CD4-positive, alpha-beta T cell (primary cell): ENCODE data around the gene MEST. TPM values are rescaled to one million over a fixed set of nuclear protein-coding genes. Genes with fewer than 3 reads are reported as not detected.

Source experiments
- ATAC-seq: fragments of 200-7000 bp; cut with Tn5 transposase; one replicate; pipeline ENCODE4 v1.10.0; 2022; ENCODE audit warnings: mild to moderate bottlenecking; ENCODE audit not compliant: poor library complexity
- CTCF ChIA-PET: fragments of 350-600 bp; sonication (Branson Sonifier 250); formaldehyde crosslinking; loops from one replicate; lab custom pipeline; 2021; ENCODE audit warnings: antibody characterized with exemption, inconsistent platforms; lab: Charles Lee
- POLR2A ChIA-PET: fragments of 350-600 bp; sonication (Branson Sonifier 250); formaldehyde crosslinking; loops from one replicate; lab custom pipeline; 2021; ENCODE audit warnings: antibody characterized with exemption, inconsistent platforms; lab: Charles Lee
- DNase-seq, 14 experiments: peaks; one replicate each; pipeline ENCODE4 v3.0.0-alpha.2; 2013 to 2020; ENCODE audit warnings: mixed read lengths in 2 of 14
- H3K27ac ChIP-seq, 2 donors: one replicate each; pipeline versions ENCODE4 v1.5.1 to v1.7.0; 2013; ENCODE audit warnings: low read length in 2 of 2, low read depth in 1 of 2, mild to moderate bottlenecking in 1 of 2
- H3K27me3 ChIP-seq, 2 experiments: 1 replicate in 1 of 2; 2 replicates in 1 of 2; pipeline versions ENCODE4 v1.6.1 to v1.7.0; 2013; ENCODE audit warnings: low read length in 2 of 2, control low read depth in 1 of 2, mild to moderate bottlenecking in 1 of 2, moderate library complexity in 1 of 2; ENCODE audit not compliant: insufficient read depth in 2 of 2, control insufficient read depth in 1 of 2
- H3K36me3 ChIP-seq: one replicate; pipeline ENCODE4 v1.6.1; 2013; ENCODE audit warnings: low read length, control low read depth; ENCODE audit not compliant: insufficient read depth
- H3K4me1 ChIP-seq: one replicate; pipeline ENCODE4 v1.6.1; 2013; ENCODE audit warnings: low read length, control low read depth; ENCODE audit not compliant: insufficient read depth
- H3K4me3 ChIP-seq: one replicate; pipeline ENCODE4 v1.5.1; 2013; ENCODE audit warnings: mild to moderate bottlenecking, low read length, moderate library complexity
- H3K9me3 ChIP-seq, 2 experiments: 1 replicate in 1 of 2; 2 replicates in 1 of 2; pipeline versions ENCODE4 v1.6.1 to v1.7.0; 2013; ENCODE audit warnings: low read length in 2 of 2, mild to moderate bottlenecking in 2 of 2, control low read depth in 1 of 2, moderate library complexity in 1 of 2; ENCODE audit not compliant: control insufficient read depth in 1 of 2, insufficient read depth in 1 of 2
- H3K27ac Mint-ChIP-seq: one replicate; pipeline ENCODE4 v1.8.0; 2020; ENCODE audit warnings: mixed read lengths
- H3K27me3 Mint-ChIP-seq: one replicate; pipeline ENCODE4 v1.8.0; 2021; ENCODE audit warnings: mixed read lengths
- H3K36me3 Mint-ChIP-seq: one replicate; pipeline ENCODE4 v1.8.0; 2021; ENCODE audit warnings: low read depth, mixed read lengths
- H3K4me1 Mint-ChIP-seq: one replicate; pipeline ENCODE4 v1.8.0; 2021; ENCODE audit warnings: low read depth, mixed read lengths
- H3K4me3 Mint-ChIP-seq: one replicate; pipeline ENCODE4 v1.8.0; 2020; ENCODE audit warnings: mild to moderate bottlenecking, mixed read lengths
- H3K9me3 Mint-ChIP-seq: one replicate; pipeline ENCODE4 v1.8.0; 2020; ENCODE audit warnings: mixed read lengths
- intact Hi-C, 2 experiments: fragments of 100-400 bp; cut with DNase I in 1 of 2; cut with micrococcal nuclease in 1 of 2; formaldehyde crosslinking; loops; one replicate each; pipeline versions ENCODE4 v1.15.1 to v1.9.0; 2023 to 2025; cut with DNase I, micrococcal nuclease
- microRNA-seq: library from miRNA; unstranded; fragments of <30 nt; microRNA quantifications from one replicate; pipeline ENCODE4 v1.2.0, GENCODE V29; 2021; ENCODE audit warnings: borderline microRNAs expressed, borderline replicate concordance
- total RNA-seq, 174 experiments: library from RNA in 2 of 174; stranded (reverse) in 2 of 174; gene quantifications; one replicate each; pipeline ENCODE4 v1.2.3 and lab custom pipeline; 2021 to 2026
- TF ChIP-seq, protein P1 (sequence below): fragments of 200-600 bp; IDR thresholded peaks from one replicate; pipeline ENCODE4 v1.8.0; 2022; ENCODE audit warnings: antibody characterized with exemption, mild to moderate bottlenecking

MEST gene
- total RNA-seq, 2 experiments from 2014 or later = 2.7 to 2.9 TPM

DNA sequence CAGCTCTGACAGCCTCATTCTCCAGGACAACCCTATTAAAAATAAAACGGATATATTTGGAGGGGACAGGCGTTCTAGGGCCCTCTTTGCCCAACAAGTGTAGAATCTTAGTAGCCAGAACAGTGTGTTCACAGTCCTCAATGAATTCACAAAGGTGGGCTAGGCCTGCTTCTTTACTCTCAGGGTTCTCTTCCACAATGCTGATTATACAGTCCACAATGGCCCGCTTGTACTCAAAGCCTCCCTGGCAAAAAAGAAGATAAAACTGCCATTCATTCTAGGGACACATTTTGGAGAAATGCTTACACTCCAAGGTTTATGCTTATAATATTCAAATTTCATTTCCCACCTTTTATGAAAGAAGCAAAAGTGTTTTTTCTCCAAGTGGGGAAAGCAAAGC, 62.6 kb downstream of the MEST start:
- H3K27ac Mint-ChIP-seq = no peak overlapping the region
- DNase-seq = no peak
- H3K36me3 ChIP-seq = peaks cover 6% of the 10 kb centered on the region
- no peaks in the 10 kb centered on the region for H3K27me3 Mint-ChIP-seq
- H3K4me1 Mint-ChIP-seq = no peaks in the 10 kb centered on the region
- H3K9me3 ChIP-seq = no peaks in the 10 kb centered on the region
- H3K4me3 Mint-ChIP-seq = no peak overlapping the region
- H3K4me3 ChIP-seq = no peak overlapping the region
- peaks cover 48% of the 10 kb centered on the region for H3K36me3 Mint-ChIP-seq
- no peak for ATAC-seq
- H3K9me3 Mint-ChIP-seq = no peaks in the 10 kb centered on the region
- intact Hi-C loops = no loop called here
- ChIA-PET POLR2A (no interaction called here), CTCF (no interaction called here)
- TF ChIP-seq, protein P1, sequence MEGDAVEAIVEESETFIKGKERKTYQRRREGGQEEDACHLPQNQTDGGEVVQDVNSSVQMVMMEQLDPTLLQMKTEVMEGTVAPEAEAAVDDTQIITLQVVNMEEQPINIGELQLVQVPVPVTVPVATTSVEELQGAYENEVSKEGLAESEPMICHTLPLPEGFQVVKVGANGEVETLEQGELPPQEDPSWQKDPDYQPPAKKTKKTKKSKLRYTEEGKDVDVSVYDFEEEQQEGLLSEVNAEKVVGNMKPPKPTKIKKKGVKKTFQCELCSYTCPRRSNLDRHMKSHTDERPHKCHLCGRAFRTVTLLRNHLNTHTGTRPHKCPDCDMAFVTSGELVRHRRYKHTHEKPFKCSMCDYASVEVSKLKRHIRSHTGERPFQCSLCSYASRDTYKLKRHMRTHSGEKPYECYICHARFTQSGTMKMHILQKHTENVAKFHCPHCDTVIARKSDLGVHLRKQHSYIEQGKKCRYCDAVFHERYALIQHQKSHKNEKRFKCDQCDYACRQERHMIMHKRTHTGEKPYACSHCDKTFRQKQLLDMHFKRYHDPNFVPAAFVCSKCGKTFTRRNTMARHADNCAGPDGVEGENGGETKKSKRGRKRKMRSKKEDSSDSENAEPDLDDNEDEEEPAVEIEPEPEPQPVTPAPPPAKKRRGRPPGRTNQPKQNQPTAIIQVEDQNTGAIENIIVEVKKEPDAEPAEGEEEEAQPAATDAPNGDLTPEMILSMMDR = no peak
- H3K27me3 ChIP-seq = no peaks in the 10 kb centered on the region
- H3K27ac ChIP-seq = no peak overlapping the region
- no peaks in the 10 kb centered on the region for H3K4me1 ChIP-seq

Small RNA genes within 50 kb of the gene (microRNA-seq; reads per million reads assigned to microRNA genes)
- 604 reads per million, percentile 82 among the genes with 10 or more reads in this experiment for gene MIR335

Other genes starting within 250 kb of the MEST start
- gene CPA2, start 225.2 kb upstream of the MEST start, total RNA-seq = not detected
- gene CPA4, start 198.9 kb upstream of the MEST start, total RNA-seq = not detected
- not detected for gene CPA5, start 147.3 kb upstream of the MEST start, total RNA-seq
- not detected for gene CPA1, start 111.6 kb upstream of the MEST start, total RNA-seq
- 1 to 10 TPM; 3.3 to 4.8 TPM for gene CEP41, start 51.1 kb upstream of the MEST start, total RNA-seq
- gene COPG2, start 176.7 kb downstream of the MEST start, total RNA-seq = 1 to 10 TPM; 4.1 to 4.3 TPM
- not detected for gene TSGA13, start 194.5 kb downstream of the MEST start, total RNA-seq
- not detected for gene KLF14, start 242.1 kb downstream of the MEST start, total RNA-seq